ENCODE results near the gene ARRB2.
"Not testable (repeated sequence)": the region's sequence is repeated elsewhere in the genome, so short reads cannot be mapped to it uniquely, and the experiment has no call there.

Gene ARRB2

DNA sequence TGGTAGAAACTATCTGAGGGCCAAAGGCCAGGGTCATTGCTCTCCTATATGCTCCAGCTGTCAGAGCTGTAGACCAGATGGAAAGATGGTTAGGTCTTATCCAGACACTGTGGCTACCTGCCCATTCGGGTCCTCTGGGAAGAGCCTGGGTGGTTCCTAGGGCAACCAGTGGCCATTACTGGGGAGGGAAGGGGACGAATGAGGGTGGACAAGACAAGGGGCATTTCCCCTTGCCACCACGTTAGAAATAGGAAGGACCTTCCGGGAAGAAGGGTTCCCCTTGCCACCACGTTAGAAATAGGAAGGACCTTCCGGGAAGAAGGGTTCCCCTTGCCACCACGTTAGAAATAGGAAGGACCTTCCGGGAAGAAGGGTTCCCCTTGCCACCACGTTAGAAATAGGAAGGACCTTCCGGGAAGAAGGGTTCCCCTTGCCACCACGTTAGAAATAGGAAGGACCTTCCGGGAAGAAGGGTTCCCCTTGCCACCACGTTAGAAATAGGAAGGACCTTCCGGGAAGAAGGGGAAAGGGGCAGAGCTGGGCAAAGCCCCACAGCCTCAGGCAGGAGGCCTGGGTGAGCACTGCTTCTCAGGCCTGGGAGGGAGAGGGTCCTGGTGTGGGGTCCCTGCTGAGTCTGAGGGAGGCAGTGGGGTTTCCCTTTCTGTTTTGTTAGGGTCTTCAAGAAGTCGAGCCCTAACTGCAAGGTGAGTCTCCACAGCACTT lies 4.1 kb downstream of the ARRB2 start:
- H3K36me3 Mint-ChIP-seq, result peaks cover 81% of the 10 kb centered on the region
- peak overlapping the region; percentile 95 for H3K27ac Mint-ChIP-seq
- not testable (repeated sequence) for H3K9me3 Mint-ChIP-seq; DNase-seq (ENCODE audit: low spot score in 2 of 2); ATAC-seq
- peak overlapping the region; percentile 95 for H3K4me3 Mint-ChIP-seq
- peaks cover 69% of the 10 kb centered on the region for H3K4me1 Mint-ChIP-seq

DNA sequence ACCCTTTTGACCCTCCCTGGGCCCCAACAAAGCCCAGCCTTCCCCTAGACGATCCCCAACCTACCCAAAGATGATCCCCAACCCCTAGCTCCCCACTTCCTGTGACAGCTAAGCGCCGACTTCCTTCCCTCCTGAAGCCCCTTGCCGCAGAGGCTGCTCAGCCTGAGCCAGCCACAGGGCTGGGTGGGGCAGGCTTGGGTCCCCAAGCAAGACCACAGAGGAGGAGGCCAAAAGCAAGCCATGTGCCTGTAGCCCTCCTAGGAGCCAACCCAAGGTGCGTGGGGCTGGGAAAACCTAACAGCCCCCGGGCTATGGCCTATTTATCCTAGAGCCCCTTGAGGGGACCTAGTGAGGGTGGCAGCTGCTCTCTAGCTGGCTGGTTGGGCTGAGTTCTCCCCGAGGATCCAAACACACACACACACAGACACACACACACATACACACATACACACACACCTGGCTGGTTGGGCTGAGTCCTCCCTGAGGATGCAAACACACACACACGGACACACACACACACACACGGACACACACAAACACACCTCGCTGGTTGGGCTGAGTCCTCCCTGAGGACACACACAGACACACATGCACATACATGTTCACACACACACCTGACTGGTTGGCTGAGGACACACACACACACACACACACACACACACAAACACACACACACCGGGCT lies 4.8 kb downstream of the ARRB2 start:
- H3K4me3 Mint-ChIP-seq, result peak overlapping the region; percentile 95
- peaks cover 86% of the 10 kb centered on the region for H3K36me3 Mint-ChIP-seq
- ATAC-seq (peak; percentile 11), DNase-seq (ENCODE audit: low spot score in 2 of 2) (peak in 1 of 2 donors; percentile 70)
- H3K4me1 Mint-ChIP-seq, result peaks cover 70% of the 10 kb centered on the region
- H3K9me3 Mint-ChIP-seq, result no peaks in the 10 kb centered on the region
- peak overlapping the region; percentile 95 for H3K27ac Mint-ChIP-seq

DNA sequence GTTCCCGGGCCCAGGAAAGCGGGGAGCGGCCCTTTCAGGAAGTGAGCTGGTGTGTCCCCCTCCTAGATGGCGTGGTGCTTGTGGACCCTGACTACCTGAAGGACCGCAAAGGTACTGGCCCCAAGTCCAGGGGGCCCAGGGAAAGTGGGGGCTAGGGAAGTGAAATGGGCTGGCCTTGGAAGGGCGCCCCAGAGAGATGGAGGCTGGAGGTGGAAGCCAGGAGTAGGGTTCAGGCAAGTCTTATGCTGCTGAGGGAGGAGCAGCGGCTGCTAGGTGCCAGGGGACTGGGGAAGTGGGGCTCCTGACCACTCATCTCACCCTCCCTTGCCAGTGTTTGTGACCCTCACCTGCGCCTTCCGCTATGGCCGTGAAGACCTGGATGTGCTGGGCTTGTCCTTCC lies 5.6 kb downstream of the ARRB2 start:
- Mint-ChIP-seq H3K36me3 (peaks cover 86% of the 10 kb centered on the region), H3K27ac (peak overlapping the region; percentile 95), H3K9me3 (no peaks in the 10 kb centered on the region), H3K4me1 (peaks cover 78% of the 10 kb centered on the region), H3K4me3 (peak overlapping the region; percentile 95)
- no peak for DNase-seq (ENCODE audit: low spot score in 2 of 2)
- ATAC-seq, result no peak

DNA sequence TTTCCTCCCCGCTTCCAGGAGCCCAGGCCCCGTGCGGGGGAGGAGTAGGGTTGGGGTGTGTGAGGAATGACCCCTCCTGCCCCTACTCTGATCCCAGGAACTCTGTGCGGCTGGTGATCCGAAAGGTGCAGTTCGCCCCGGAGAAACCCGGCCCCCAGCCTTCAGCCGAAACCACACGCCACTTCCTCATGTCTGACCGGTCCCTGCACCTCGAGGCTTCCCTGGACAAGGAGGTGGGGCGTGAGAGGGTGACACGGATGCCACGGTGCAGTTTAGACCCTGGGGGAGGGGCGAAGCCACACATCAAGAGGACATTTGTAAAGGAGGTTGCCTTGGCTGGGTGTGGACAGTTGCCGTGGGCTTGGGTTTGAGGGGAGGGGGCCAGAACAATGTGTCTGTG lies 7.4 kb downstream of the ARRB2 start:
- DNase-seq (ENCODE audit: low spot score in 2 of 2) (no peak), ATAC-seq (no peak)
- H3K4me1 Mint-ChIP-seq, result peaks cover 79% of the 10 kb centered on the region
- H3K36me3 Mint-ChIP-seq, result peaks cover 86% of the 10 kb centered on the region
- H3K4me3 Mint-ChIP-seq, result peak overlapping the region; percentile 49
- peak overlapping the region; percentile 95 for H3K27ac Mint-ChIP-seq
- H3K9me3 Mint-ChIP-seq, result no peaks in the 10 kb centered on the region

DNA sequence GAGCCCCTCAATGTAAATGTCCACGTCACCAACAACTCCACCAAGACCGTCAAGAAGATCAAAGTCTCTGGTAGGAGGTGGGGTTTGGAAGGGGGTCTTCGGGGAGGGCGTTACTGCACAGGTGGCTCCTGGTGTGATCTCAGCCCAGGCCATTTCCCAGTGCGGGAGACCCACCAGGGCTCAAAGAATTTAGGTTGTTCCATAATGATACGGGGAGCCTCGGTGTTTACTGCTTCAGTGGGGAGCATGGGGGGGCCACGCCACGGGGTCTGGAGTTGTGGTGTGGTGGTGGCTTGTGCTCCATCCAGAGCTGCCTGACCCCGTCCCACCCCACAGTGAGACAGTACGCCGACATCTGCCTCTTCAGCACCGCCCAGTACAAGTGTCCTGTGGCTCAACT lies 7.8 kb downstream of the ARRB2 start:
- H3K36me3 Mint-ChIP-seq, result peaks cover 86% of the 10 kb centered on the region
- H3K27ac Mint-ChIP-seq, result peak overlapping the region; percentile 95
- H3K9me3 Mint-ChIP-seq, result no peaks in the 10 kb centered on the region
- H3K4me3 Mint-ChIP-seq, result no peak overlapping the region
- no peak for ATAC-seq
- no peak for DNase-seq (ENCODE audit: low spot score in 2 of 2)
- peaks cover 83% of the 10 kb centered on the region for H3K4me1 Mint-ChIP-seq

DNA sequence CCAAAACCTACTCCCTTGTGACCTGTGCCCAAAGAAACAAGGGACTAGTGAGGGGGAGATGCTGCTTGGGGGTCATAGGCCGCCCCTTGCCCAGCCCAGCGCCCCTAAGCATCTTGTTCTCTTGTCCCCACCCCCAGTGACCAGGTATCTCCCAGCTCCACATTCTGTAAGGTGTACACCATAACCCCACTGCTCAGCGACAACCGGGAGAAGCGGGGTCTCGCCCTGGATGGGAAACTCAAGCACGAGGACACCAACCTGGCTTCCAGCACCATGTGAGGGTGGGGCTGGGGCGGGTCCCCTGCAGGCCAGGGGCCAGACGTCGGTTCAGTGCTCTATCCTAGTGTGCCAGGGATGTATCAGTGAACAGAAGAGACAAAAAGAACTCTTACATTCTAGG lies 8.7 kb downstream of the ARRB2 start:
- no peak for DNase-seq (ENCODE audit: low spot score in 2 of 2)
- Mint-ChIP-seq H3K9me3 (no peaks in the 10 kb centered on the region), H3K4me3 (no peak overlapping the region), H3K36me3 (peaks cover 79% of the 10 kb centered on the region), H3K27ac (peak overlapping the region; percentile 75), H3K4me1 (peaks cover 77% of the 10 kb centered on the region)
- no peak for ATAC-seq

DNA sequence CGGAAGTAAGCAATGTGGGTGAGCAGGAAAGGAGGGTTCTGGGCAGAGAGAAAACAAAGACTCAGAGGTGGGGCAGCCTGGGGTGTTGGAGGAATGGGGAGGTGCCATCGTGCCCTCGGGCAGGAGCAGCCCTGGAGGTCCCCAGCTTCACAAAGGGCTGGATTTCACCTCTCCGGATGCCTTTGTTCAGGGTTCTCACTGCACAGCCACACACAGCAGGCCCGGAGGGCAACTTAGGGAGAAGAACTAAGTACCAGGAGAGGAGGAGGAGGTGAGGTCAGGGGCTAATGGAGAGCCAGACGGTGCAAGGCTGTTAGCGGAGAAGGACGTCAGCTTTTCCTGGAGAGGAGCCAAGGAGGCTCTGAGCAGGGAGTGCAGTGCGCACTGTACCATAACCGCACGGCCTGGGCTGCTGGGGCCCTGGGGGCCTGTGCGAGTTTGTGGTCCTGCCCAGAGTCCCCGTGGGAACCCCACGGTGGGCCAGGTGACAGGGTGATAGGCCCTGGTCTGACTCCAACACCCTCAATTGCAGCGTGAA lies 9.3 kb downstream of the ARRB2 start:
- Mint-ChIP-seq H3K4me3 (no peak overlapping the region), H3K27ac (peak overlapping the region; percentile 75), H3K9me3 (no peaks in the 10 kb centered on the region), H3K36me3 (peaks cover 76% of the 10 kb centered on the region), H3K4me1 (peaks cover 76% of the 10 kb centered on the region)
- DNase-seq (ENCODE audit: low spot score in 2 of 2) (no peak), ATAC-seq (no peak)

DNA sequence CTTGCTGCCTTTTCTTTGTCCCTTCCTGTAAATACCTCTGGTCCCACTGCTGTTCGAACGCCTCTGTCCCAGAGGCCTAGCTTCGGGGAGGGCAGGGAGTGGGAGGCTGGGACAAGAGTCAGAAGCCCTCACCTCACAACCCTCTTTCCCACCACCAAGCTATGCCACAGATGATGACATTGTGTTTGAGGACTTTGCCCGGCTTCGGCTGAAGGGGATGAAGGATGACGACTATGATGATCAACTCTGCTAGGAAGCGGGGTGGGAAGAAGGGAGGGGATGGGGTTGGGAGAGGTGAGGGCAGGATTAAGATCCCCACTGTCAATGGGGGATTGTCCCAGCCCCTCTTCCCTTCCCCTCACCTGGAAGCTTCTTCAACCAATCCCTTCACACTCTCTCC lies 10.4 kb downstream of the ARRB2 start:
- Mint-ChIP-seq H3K4me3 (no peak overlapping the region), H3K36me3 (peaks cover 65% of the 10 kb centered on the region), H3K9me3 (no peaks in the 10 kb centered on the region), H3K4me1 (peaks cover 72% of the 10 kb centered on the region), H3K27ac (peak overlapping the region; percentile 75)
- no peak for DNase-seq (ENCODE audit: low spot score in 2 of 2)
- ATAC-seq, result no peak

DNA sequence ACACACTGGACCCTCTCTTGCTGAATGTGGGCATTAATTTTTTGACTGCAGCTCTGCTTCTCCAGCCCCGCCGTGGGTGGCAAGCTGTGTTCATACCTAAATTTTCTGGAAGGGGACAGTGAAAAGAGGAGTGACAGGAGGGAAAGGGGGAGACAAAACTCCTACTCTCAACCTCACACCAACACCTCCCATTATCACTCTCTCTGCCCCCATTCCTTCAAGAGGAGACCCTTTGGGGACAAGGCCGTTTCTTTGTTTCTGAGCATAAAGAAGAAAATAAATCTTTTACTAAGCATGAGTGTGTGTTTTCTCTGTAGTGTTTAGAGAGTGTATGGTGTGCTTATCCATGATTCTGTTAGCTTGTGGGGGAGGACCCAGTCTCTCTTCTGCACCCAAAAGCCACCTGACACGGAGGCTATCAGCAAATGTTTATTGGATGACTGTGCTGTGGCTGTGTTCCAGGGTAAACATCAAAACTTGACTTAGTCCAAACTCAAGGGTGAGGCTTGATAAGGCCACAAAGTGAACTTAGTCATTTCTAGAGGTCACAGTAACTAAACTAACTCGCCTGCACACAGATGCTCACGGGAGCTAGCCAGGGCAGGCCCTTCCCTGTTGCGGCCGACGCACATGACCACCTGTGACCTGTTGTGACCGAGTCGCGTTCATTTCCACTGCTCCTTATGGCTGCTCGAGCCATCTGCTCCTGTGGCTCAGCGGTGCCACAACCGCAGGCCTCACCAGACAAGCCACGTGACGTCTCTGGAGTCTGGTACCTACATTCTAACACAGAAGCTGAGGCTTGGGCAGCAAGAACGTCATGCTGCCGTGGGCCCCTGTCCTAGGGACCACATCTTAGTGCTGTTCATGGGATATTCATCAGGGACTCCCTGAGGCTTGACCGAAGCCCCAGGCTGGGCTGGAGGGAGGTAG lies 11.0 kb downstream of the ARRB2 start:
- ATAC-seq, result peak; percentile 71
- H3K36me3 Mint-ChIP-seq, result peaks cover 58% of the 10 kb centered on the region

DNA sequence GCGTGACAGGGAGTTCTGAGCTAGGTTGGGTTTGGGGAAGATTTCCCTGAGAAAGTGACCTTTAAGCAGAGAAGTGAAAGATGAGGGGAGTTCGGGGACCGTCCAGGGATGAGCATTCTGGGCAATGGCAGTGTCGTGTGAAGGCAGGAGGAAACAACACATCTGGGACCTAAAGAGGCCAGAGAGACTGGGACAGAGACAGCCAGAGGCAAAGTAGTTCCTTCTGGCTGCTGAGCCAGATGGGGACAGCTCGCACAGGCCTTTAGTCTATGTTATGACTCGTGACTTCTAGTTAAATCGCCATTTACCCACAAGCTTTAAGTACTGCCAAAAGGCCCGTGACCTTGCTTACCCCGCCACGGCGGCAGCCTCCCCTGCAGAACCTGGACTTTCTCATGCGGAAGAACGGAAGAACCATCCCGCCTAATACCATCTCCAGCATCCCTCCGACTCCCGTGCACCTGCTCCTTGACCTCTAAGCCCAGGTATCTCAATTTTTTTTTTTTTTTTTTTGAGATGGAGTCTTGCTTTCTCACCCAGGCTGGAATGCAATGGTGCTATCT lies 12.3 kb downstream of the ARRB2 start:
- no peaks in the 10 kb centered on the region for H3K9me3 Mint-ChIP-seq
- H3K27ac Mint-ChIP-seq, result peak overlapping the region; percentile 75
- peak; percentile 15 for ATAC-seq
- no peak overlapping the region for H3K4me3 Mint-ChIP-seq
- H3K4me1 Mint-ChIP-seq, result peaks cover 66% of the 10 kb centered on the region
- peaks cover 46% of the 10 kb centered on the region for H3K36me3 Mint-ChIP-seq
- no peak for DNase-seq (ENCODE audit: low spot score in 2 of 2)

More for the DNA sequence above, 11.0 kb downstream of the ARRB2 start:
- peak in 1 of 2 donors; percentile 68 for DNase-seq (ENCODE audit: low spot score in 2 of 2)
- no peak overlapping the region for H3K4me3 Mint-ChIP-seq
- H3K27ac Mint-ChIP-seq, result peak overlapping the region; percentile 75
- H3K9me3 Mint-ChIP-seq, result no peaks in the 10 kb centered on the region
- peaks cover 71% of the 10 kb centered on the region for H3K4me1 Mint-ChIP-seq

DNA sequence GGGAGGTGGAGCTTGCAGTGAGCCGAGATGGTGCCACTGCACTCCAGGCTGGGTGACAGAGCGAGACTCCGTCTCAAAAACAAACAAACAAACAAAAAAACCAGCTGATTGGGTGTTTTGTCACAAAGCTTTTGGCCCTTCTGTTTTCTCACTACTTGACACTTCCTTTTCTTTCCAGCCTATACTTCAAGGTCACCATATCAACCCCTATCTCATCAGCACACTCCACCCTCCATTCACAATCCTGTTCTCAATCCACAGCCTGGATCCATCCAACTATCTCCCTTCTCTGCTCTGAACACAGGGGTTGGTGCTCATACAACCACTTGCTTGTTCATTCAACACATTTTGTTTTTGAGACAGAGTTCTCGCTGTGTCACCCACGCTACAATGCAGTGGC lies 14.2 kb downstream of the ARRB2 start:
- DNase-seq (ENCODE audit: low spot score in 2 of 2) (no peak), ATAC-seq (no peak)
- Mint-ChIP-seq H3K9me3 (no peaks in the 10 kb centered on the region), H3K27ac (no peak overlapping the region), H3K4me1 (peaks cover 72% of the 10 kb centered on the region), H3K4me3 (no peak overlapping the region), H3K36me3 (peaks cover 36% of the 10 kb centered on the region)

DNA sequence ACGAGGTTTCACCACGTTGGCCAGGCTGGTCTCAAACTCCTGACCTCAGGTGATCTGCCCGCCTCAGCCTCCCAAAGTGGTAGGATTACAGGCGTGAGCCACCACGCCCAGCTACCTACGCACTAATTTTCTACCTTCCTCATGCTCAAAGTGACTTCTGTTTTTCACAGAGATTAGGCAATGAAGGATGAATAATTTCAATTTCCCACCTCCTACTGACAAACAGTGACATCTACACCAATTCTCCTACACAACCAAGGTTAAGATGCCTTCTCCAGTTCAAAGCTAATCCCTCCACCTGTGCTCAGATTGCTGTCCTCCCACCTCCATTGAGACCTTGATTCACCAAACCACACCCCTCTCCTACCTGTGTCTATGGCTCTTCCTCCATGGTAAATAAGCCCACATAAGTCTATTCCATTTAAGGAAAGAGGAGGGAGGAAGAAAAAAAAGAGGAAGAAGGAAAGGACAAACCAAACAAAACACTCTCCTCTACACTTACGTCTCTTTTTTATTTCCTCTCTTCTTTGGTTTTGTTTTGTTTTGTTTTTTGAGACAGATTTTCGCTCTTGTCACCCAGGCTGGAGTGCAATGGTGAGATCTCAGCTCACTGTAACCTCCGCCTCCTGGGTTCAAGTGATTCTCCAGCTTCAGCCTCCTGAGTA lies 15.3 kb downstream of the ARRB2 start:
- DNase-seq (ENCODE audit: low spot score in 2 of 2) (no peak), ATAC-seq (no peak)

DNA sequence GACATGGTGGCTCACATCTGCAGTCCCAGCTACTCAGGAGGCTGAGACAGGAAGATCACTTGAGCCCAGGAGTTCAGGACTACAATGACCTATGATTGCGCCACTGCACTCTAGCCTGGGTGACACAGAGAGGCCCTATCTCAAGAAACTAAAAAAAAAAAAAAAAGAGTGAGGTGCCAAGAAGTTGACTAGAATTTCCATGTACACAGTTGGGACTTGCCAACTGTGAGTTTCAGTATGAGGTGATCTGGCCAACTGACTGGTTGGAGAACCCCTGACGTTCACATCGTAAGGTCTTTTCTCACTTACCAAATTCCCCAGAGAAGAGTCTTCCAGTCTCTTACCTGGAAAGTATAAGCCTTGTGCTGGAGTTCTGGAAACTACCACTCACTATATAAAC lies 17.7 kb downstream of the ARRB2 start:
- DNase-seq (ENCODE audit: low spot score in 2 of 2), result peak in 1 of 2 donors; percentile 63
- Mint-ChIP-seq H3K36me3 (peaks cover 17% of the 10 kb centered on the region), H3K9me3 (no peaks in the 10 kb centered on the region), H3K4me3 (peak overlapping the region; percentile 43), H3K4me1 (peaks cover 50% of the 10 kb centered on the region), H3K27ac (peak overlapping the region; percentile 65)
- ATAC-seq, result peak; percentile 69

More for the DNA sequence above, 15.3 kb downstream of the ARRB2 start:
- H3K27ac Mint-ChIP-seq, result peak overlapping the region; percentile 63
- peaks cover 67% of the 10 kb centered on the region for H3K4me1 Mint-ChIP-seq
- no peak overlapping the region for H3K4me3 Mint-ChIP-seq
- H3K36me3 Mint-ChIP-seq, result peaks cover 24% of the 10 kb centered on the region
- H3K9me3 Mint-ChIP-seq, result no peaks in the 10 kb centered on the region

DNA sequence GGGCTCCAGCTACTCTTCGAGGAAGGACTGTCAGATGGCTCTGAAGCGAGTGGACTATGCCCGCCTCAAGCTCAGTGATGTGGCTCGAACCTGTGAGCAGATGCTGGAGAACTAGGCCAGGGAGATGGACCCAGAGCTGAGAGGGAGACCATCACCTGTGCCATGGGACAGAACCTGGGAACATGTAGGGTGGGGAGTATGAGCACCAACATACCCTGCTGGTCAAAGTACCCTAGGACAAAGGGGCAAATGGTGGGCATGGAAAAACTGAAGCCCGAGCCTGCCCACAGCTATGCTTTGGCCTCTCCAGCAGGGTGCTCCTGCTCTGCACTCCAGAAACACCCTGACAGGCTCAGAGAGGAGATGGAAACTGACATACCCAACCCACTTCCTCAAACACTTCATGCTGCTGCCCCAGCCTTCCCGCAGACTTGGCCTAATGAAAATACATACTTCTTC lies 22.7 kb downstream of the ARRB2 start:
- Mint-ChIP-seq H3K9me3 (no peaks in the 10 kb centered on the region), H3K36me3 (peaks cover 13% of the 10 kb centered on the region), H3K4me1 (peaks cover 32% of the 10 kb centered on the region), H3K4me3 (peak overlapping the region; percentile 92), H3K27ac (no peak overlapping the region)
- ATAC-seq, result no peak
- DNase-seq (ENCODE audit: low spot score in 2 of 2), result no peak

Data from stimulated activated effector memory CD8-positive, alpha-beta T cell treated with anti-CD3 and anti-CD28 coated beads, Interleukin-12 subunit alpha, Interleukin-12 subunit beta, amount 100 ng/mL, for 72 hours (primary cell).